ENCODE data around the gene HYAL2. TPM values are rescaled to one million over a fixed set of nuclear protein-coding genes. Genes with fewer than 3 reads are reported as not detected.

Gene HYAL2
- total RNA-seq, result 10 to 100 TPM; 11.7 to 11.9 TPM

GRCh38 chr3:50322386-50323091 lies at the start of gene HYAL2:
Gene HYAL2, minus strand, starts transcription at chr3:50322745. Its CDS starts 2,256 bp downstream, at chr3:50320489.
- ChIA-PET CTCF (interaction anchor here (0.6 to 2.7 kb wide), 10 partner anchors 11 to 96 kb away, joined by 3 to 9 read pairs (median 4); no protein-coding TSS in a partner anchor), POLR2A (interaction anchor here (2.8 kb wide), 1 partner anchor 23 kb away, joined by 6 read pairs; the partner anchor contains the start of genes HYAL3 and NAA80)

GRCh38 chr3:50371133-50371685 lies 48.7 kb upstream of the HYAL2 start:
- POLR2A ChIA-PET, result no interaction called here
- CTCF ChIA-PET, result interaction anchor here (0.9 kb wide), 1 partner anchor 171 kb away, joined by 3 read pairs; no protein-coding TSS in a partner anchor

GRCh38 chr3:50370594-50370993 lies 48.0 kb upstream of the HYAL2 start:
- POLR2A ChIA-PET, result no interaction called here

GRCh38 chr3:50369012-50369670 lies 46.6 kb upstream of the HYAL2 start:
- POLR2A ChIA-PET, result no interaction called here
- CTCF ChIA-PET, result interaction anchor here (1.0 to 1.3 kb wide), 2 partner anchors 9 to 67 kb away, joined by 3 to 4 read pairs; partner anchors contain the start of gene TMEM115

More at GRCh38 chr3:50370594-50370993, 48.0 kb upstream of the HYAL2 start:
- CTCF ChIA-PET, result interaction anchor here (0.9 to 1.0 kb wide), 2 partner anchors 11 to 172 kb away, joined by 3 read pairs; partner anchors contain the start of gene TMEM115

- CTCF ChIA-PET, result interaction anchor here (1.0 kb wide), 1 partner anchor 250 kb away, joined by 4 read pairs; the partner anchor contains the start of gene MAPKAPK3
- POLR2A ChIA-PET, result interaction anchor here (0.5 kb wide), 1 partner anchor 1911 kb away, joined by 4 read pairs; no protein-coding TSS in a partner anchor
Measured at GRCh38 chr3:50365842-50366220, 43.3 kb upstream of the HYAL2 start.

- ChIA-PET CTCF (interaction anchor here (0.6 to 1.0 kb wide), 3 partner anchors 18 to 251 kb away, joined by 3 to 5 read pairs (median 4); partner anchors contain the start of genes HEMK1 and MAPKAPK3), POLR2A (interaction anchor here (0.5 to 1.4 kb wide), 4 partner anchors 12 to 1912 kb away, joined by 3 to 4 read pairs (median 3); partner anchors contain the start of gene NPRL2)
Measured at GRCh38 chr3:50365080-50365841, 42.7 kb upstream of the HYAL2 start.

GRCh38 chr3:50364573-50365079 lies 42.1 kb upstream of the HYAL2 start:
- POLR2A ChIA-PET, result interaction anchor here (0.9 to 1.4 kb wide), 4 partner anchors 11 to 27 kb away, joined by 3 to 5 read pairs (median 3); partner anchors contain the start of gene NPRL2
- CTCF ChIA-PET, result interaction anchor here (0.7 to 0.9 kb wide), 2 partner anchors 203 to 205 kb away, joined by 3 read pairs; partner anchors contain the start of genes C3orf18 and HEMK1

- POLR2A ChIA-PET, result interaction anchor here (1.4 kb wide), 1 partner anchor 23 kb away, joined by 4 read pairs; no protein-coding TSS in a partner anchor
- CTCF ChIA-PET, result interaction anchor here (1.5 to 1.6 kb wide), 2 partner anchors 9 to 10 kb away, joined by 3 to 4 read pairs; partner anchors contain the start of genes CYB561D2 and NPRL2
Measured at GRCh38 chr3:50359760-50360110, 37.2 kb upstream of the HYAL2 start.

GRCh38 chr3:50358911-50359759 lies 36.6 kb upstream of the HYAL2 start, which contains the start of gene TMEM115:
Gene TMEM115, minus strand, starts transcription at chr3:50359521. Its CDS starts 458 bp downstream, at chr3:50359063.
- POLR2A ChIA-PET, result interaction anchor here (0.7 to 1.4 kb wide), 2 partner anchors 9 to 22 kb away, joined by 3 to 4 read pairs; partner anchors contain the start of gene NPRL2
- CTCF ChIA-PET, result interaction anchor here (1.5 to 1.6 kb wide), 2 partner anchors 9 to 11 kb away, joined by 3 to 4 read pairs; partner anchors contain the start of genes CYB561D2 and NPRL2

- ChIA-PET CTCF (no interaction called here), POLR2A (no interaction called here)
Measured at GRCh38 chr3:50358355-50358910, 35.9 kb upstream of the HYAL2 start.

- ChIA-PET POLR2A (interaction anchor here (1.0 to 1.4 kb wide), 2 partner anchors 16 to 20 kb away, joined by 4 to 5 read pairs; partner anchors contain the start of gene RASSF1), CTCF (interaction anchor here (1.1 to 1.8 kb wide), 2 partner anchors 10 to 16 kb away, joined by 3 to 12 read pairs; partner anchors contain the start of gene RASSF1)
Measured at GRCh38 chr3:50357481-50357880, 34.9 kb upstream of the HYAL2 start.

GRCh38 chr3:50356553-50356952 lies 34.0 kb upstream of the HYAL2 start:
- POLR2A ChIA-PET, result interaction anchor here (1.4 to 1.5 kb wide), 2 partner anchors 12 to 16 kb away, joined by 3 to 5 read pairs; partner anchors contain the start of gene RASSF1
- CTCF ChIA-PET, result interaction anchor here (0.6 to 1.8 kb wide), 2 partner anchors 9 to 17 kb away, joined by 4 to 12 read pairs; no protein-coding TSS in a partner anchor

- CTCF ChIA-PET, result interaction anchor here (1.8 kb wide), 1 partner anchor 8 kb away, joined by 12 read pairs; no protein-coding TSS in a partner anchor
- POLR2A ChIA-PET, result interaction anchor here (1.4 to 1.5 kb wide), 2 partner anchors 11 to 15 kb away, joined by 3 to 5 read pairs; partner anchors contain the start of gene RASSF1
Measured at GRCh38 chr3:50355829-50356552, 33.4 kb upstream of the HYAL2 start.

- ChIA-PET POLR2A (no interaction called here), CTCF (interaction anchor here (1.1 kb wide), 1 partner anchor 187 kb away, joined by 3 read pairs; no protein-coding TSS in a partner anchor)
Measured at GRCh38 chr3:50354850-50355249, 32.3 kb upstream of the HYAL2 start.

GRCh38 chr3:50354186-50354764 lies 31.7 kb upstream of the HYAL2 start:
- POLR2A ChIA-PET, result interaction anchor here (1.1 kb wide), 1 partner anchor 11 kb away, joined by 3 read pairs; no protein-coding TSS in a partner anchor
- CTCF ChIA-PET, result interaction anchor here (1.1 kb wide), 1 partner anchor 188 kb away, joined by 3 read pairs; no protein-coding TSS in a partner anchor

All from activated CD8-positive, alpha-beta memory T cell treated with anti-CD3 and anti-CD28 coated beads for 36 hours (primary cell).